ENCODE measurements around the gene TNFRSF8. TPM values are rescaled to one million over a fixed set of nuclear protein-coding genes. Genes with fewer than 3 reads are reported as not detected.
A peak's percentile ranks its signal among the peaks of the same experiment; 100 is the strongest.

TNFRSF8 gene
- total and polyA plus RNA-seq, 7 donors, result 0.68 to 1.8 (median 0.87) TPM; not detected in 1

GRCh38 chr1:12142891-12143630, 80.0 kb downstream of the TNFRSF8 start:
- Histone ChIP-seq H3K27ac (peak overlapping the region; percentile 34 to 68 (median 52)), H3K9me3 (no peaks in the 10 kb centered on the region), H3K4me3 (no peak overlapping the region), H3K4me1 (peaks cover 0 to 20% (median 13%) of the 10 kb centered on the region in 4 donors), H3K27me3 (no peaks in the 10 kb centered on the region), H3K36me3 (no peaks in the 10 kb centered on the region)
- intact Hi-C loops (cut with DNase I), result no loop called here
- TF ChIP-seq CTCF (IDR thresholded peaks at IDR 0.05) (no peak), EP300 (IDR thresholded peaks at IDR 0.05) (no peak), POLR2AphosphoS5 (IDR thresholded peaks at IDR 0.05) (no peak), POLR2A (IDR thresholded peaks at IDR 0.05) (no peak)
- DNase-seq, result peak; percentile 78
- 69 to 85% methylated on average over 21 of the region's 21 CpGs for WGBS, 2 donors

DNA sequence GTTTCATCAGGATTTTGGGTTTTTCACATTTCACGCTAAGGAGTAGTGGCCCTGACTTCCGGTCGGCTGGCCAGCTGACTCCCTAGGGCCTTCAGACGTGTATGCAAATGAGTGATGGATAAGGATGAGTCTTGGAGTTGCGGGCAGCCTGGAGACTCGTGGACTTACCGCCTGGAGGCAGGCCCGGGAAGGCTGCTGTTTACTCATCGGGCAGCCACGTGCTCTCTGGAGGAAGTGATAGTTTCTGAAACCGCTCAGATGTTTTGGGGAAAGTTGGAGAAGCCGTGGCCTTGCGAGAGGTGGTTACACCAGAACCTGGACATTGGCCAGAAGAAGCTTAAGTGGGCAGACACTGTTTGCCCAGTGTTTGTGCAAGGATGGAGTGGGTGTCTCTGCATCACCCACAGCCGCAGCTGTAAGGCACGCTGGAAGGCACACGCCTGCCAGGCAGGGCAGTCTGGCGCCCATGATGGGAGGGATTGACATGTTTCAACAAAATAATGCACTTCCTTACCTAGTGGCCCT, 80.6 kb downstream of the TNFRSF8 start:
- Histone ChIP-seq H3K4me1 (peaks cover 0 to 20% (median 13%) of the 10 kb centered on the region in 4 donors), H3K9me3 (no peaks in the 10 kb centered on the region), H3K27me3 (no peaks in the 10 kb centered on the region), H3K4me3 (no peak overlapping the region), H3K27ac (peak overlapping the region; percentile 34 to 68 (median 52)), H3K36me3 (no peaks in the 10 kb centered on the region)
- intact Hi-C loops (cut with DNase I), result no loop called here
- peak; percentile 94 for DNase-seq
- TF ChIP-seq POLR2AphosphoS5 (IDR thresholded peaks at IDR 0.05) (peak in 2 of 4 donors; percentile 20 to 84), EP300 (IDR thresholded peaks at IDR 0.05) (no peak)
- WGBS, 2 donors, result 19% methylated on average over 17 of the region's 17 CpGs

DNA sequence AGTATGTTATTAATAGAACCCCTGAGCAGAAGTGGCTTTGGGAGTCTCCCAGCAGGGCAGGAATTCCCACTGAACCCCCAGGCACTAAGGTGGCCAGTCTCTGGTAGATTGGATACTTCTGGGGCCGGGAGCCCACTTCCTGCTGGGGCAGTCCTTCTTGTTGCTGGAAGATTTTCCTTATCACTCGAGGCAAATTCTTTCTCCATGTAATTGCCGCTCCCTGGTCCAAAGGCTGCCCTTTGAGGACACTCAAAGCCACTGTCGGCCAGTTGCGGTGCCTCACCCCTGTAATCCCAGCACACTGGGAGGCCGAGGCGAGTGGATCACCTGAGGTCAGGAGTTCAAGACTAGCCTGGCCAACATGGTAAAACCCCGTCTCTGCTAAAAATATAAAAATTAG, 81.1 kb downstream of the TNFRSF8 start:
- Histone ChIP-seq H3K4me3 (no peak overlapping the region), H3K27me3 (no peaks in the 10 kb centered on the region), H3K27ac (peak overlapping the region; percentile 34 to 68 (median 52)), H3K36me3 (no peaks in the 10 kb centered on the region), H3K9me3 (no peaks in the 10 kb centered on the region), H3K4me1 (peaks cover 0 to 21% (median 13%) of the 10 kb centered on the region in 4 donors)
- intact Hi-C loops (cut with DNase I), result no loop called here
- TF ChIP-seq EP300 (IDR thresholded peaks at IDR 0.05), result no peak
- TF ChIP-seq POLR2A (IDR thresholded peaks at IDR 0.05), result no peak
- no peak for TF ChIP-seq CTCF (IDR thresholded peaks at IDR 0.05)
- TF ChIP-seq POLR2AphosphoS5 (IDR thresholded peaks at IDR 0.05), result no peak
- 21 to 70% methylated on average over 8 of the region's 8 CpGs for WGBS, 2 donors
- no peak for DNase-seq

DNA sequence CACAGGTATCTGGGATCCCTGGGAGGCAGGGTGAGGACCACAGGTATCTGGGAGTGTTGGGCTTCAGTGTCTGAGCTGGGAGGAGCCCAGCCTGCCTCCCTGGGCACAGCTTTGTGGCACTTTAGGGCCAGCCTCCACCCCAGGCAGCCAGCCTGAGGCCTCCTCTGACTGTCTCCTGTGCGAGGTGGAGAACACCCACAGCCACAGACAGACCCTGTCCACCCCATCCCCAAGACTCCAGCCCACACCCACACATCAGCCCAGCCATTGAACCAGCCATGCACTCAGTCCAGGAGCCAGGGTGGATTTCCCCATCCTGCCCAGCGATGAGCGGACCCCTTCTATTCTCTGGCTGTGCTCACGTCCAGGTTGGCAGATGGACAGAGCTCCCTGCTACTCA, 81.9 kb downstream of the TNFRSF8 start:
- 93 to 97% methylated on average over 4 of the region's 4 CpGs for WGBS, 2 donors
- no peak for TF ChIP-seq EP300 (IDR thresholded peaks at IDR 0.05)
- intact Hi-C loops (cut with DNase I), result no loop called here
- DNase-seq, result no peak
- Histone ChIP-seq H3K9me3 (peaks cover 0 to 2% (median 0%) of the 10 kb centered on the region in 4 donors), H3K27me3 (no peaks in the 10 kb centered on the region), H3K4me3 (no peak overlapping the region), H3K36me3 (no peaks in the 10 kb centered on the region), H3K27ac (no peak overlapping the region), H3K4me1 (peaks cover 0 to 24% (median 13%) of the 10 kb centered on the region in 4 donors)

DNA sequence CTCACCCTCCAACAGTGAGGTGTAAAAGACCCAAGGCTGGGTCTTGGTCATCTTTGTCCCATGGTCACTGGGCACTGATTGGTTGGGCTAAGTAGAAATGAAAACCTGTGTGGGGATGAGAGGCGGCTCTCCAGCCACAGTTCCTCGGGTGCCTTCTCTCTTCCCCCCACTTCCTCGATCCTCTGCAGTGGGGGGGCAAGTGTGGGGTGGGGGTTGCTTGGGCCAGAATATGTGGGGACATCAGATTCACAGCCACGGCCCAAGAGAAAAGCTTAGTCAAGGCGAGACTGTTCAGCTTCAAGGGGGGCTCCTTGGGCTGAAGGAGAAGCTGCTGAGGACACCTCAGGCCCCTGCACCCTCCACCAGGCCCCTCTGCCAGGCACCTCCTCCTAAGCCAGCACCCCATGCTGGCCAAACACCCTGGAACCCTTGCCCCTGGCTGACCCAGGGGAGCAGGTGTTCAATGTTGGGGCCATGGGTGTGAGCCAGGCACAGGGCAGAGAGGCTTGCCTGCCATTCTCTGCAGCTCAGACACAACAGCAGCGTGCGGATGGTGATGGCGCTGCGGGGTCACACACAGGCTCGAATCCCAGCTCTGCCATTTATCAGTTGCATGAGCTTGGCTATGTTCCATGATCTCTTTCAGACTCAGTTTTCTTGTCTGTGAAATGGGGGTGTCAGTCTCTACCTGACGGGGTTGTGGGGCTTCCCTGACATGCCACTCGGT, 82.7 kb downstream of the TNFRSF8 start:
- WGBS, 2 donors, result 92 to 93% methylated on average over 12 of the region's 12 CpGs
- no peaks in the 10 kb centered on the region for H3K36me3 ChIP-seq
- no peaks in the 10 kb centered on the region for H3K27me3 ChIP-seq
- DNase-seq, result no peak
- H3K4me1 ChIP-seq, result peaks cover 0 to 24% (median 13%) of the 10 kb centered on the region in 4 donors
- H3K4me3 ChIP-seq, result no peak overlapping the region
- TF ChIP-seq EP300 (IDR thresholded peaks at IDR 0.05) (no peak), CTCF (IDR thresholded peaks at IDR 0.05) (no peak)
- peaks cover 0 to 2% (median 0%) of the 10 kb centered on the region in 4 donors for H3K9me3 ChIP-seq
- intact Hi-C loops (cut with DNase I), result no loop called here
- H3K27ac ChIP-seq, result peak overlapping the region in 2 of 4 donors; percentile 50 to 60
